GM12892 (cell line): ENCODE data around the gene CD37.

Experiments
- POLR2A ChIP-seq: IDR thresholded peaks from 2 replicates; pipeline ENCODE4 v1.6.1; 2011; ENCODE audit warnings: low read depth, low read length, control low read depth
- TAF1 ChIP-seq: IDR thresholded peaks from 2 replicates; pipeline ENCODE4 v1.6.1; 2011; ENCODE audit warnings: low read depth, mild to moderate bottlenecking, control low read depth, low read length, borderline replicate concordance

GRCh38 chr19:49380391-49380790 is 45.2 kb downstream of the CD37 start:
- TF ChIP-seq TAF1 = no peak
- TF ChIP-seq POLR2A = no peak
